ENCODE measurements around the gene SLA2.

SLA2 gene

DNA sequence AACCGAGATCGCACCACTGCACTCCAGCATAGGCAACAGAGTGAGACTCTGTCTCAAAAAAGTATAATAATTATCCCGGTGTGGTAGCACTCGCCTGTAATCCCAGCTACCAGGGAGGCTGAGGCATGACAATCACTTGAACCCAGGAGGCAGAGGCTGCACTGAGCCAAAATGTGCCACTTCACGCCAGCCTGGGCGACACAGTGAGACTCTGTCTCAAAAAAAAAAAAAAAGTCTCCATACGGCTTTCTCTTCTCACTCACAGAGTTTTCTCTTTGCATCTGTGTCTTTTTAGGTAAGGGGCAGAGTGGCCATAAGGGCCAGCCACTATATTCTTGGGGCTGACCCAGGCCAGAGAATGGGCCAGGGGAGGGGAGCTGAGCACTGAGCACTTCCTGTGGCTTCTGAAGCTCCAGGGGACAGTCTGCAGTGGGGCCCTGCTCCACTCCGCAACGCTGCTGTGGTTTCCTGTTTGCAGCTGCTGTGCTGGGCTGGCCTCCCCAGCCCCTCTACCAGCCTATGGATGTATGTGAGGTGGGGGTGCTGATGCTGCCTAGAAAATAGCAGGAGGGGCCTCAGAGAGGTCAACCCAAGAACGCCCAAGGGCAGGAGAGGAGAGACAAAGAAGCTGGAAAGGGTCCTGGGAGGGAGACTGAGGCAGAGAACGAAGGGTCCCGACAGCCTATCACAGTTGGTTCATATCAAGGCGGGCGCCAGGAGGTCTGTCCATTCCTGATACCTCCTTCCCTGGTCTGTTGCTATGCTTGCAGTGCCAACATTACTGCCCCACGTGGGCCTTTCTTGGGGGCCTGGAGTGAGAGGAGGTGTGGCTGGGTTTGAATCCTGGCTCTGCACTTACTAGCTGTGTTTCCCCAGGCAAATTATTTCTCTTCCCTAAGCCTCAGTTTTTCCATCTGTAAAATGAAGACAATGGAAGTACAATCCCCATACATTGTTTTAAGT is 16.0 kb downstream of the SLA2 start:
- no peak for DNase-seq (ENCODE audit: low read depth)
- H3K4me3 ChIP-seq (ENCODE audit: low read length), result no peak overlapping the region
- TF ChIP-seq, protein P1, sequence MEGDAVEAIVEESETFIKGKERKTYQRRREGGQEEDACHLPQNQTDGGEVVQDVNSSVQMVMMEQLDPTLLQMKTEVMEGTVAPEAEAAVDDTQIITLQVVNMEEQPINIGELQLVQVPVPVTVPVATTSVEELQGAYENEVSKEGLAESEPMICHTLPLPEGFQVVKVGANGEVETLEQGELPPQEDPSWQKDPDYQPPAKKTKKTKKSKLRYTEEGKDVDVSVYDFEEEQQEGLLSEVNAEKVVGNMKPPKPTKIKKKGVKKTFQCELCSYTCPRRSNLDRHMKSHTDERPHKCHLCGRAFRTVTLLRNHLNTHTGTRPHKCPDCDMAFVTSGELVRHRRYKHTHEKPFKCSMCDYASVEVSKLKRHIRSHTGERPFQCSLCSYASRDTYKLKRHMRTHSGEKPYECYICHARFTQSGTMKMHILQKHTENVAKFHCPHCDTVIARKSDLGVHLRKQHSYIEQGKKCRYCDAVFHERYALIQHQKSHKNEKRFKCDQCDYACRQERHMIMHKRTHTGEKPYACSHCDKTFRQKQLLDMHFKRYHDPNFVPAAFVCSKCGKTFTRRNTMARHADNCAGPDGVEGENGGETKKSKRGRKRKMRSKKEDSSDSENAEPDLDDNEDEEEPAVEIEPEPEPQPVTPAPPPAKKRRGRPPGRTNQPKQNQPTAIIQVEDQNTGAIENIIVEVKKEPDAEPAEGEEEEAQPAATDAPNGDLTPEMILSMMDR (IDR thresholded peaks at IDR 0.05; ENCODE audit: insufficient read depth, low read depth, low read length, missing control alignments), result no peak

DNA sequence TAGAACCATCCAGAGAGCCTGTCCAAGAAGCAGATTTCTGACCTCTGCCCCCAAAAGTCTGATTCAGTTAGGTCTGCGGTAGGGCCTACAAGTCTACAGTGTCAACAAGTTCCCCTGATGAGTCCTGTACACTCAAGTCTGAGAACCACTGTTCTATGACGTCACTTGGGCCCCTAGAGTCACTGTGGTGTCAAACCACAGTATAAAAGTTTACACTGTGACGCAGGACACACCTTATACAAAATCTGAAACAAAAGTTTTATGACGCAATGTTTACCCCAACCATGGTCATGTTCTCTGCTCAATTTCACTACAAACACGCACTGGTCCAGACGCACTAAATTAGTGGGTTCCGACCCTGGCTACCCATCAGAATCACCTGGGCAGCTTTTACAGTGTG is 17.9 kb downstream of the SLA2 start:
- H3K4me3 ChIP-seq (ENCODE audit: low read length), result no peak overlapping the region
- TF ChIP-seq, protein P1 (IDR thresholded peaks at IDR 0.05; ENCODE audit: insufficient read depth, low read depth, low read length, missing control alignments), result no peak
- DNase-seq (ENCODE audit: low read depth), result no peak

DNA sequence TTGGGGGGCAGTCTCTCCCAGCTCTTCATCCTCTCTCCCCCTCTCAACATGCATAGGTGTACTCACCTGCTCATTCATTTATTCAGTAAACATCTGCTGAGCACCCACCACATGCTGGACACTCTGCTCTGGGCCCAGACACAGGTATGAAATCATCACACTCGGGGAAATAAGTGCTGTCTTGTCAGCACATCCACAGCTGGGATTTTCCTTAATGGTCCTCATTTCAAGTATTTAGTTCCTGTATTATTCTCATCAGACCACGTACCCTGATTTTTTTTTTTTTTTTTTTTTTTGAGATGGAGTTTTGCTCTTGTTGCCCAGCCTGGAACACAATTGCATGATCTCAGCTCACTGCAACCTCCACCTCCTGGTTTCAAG is 21.1 kb downstream of the SLA2 start:
- TF ChIP-seq, protein P1 (IDR thresholded peaks at IDR 0.05; ENCODE audit: insufficient read depth, low read depth, low read length, missing control alignments), result no peak
- no peak for DNase-seq (ENCODE audit: low read depth)
- no peak overlapping the region for H3K4me3 ChIP-seq (ENCODE audit: low read length)

DNA sequence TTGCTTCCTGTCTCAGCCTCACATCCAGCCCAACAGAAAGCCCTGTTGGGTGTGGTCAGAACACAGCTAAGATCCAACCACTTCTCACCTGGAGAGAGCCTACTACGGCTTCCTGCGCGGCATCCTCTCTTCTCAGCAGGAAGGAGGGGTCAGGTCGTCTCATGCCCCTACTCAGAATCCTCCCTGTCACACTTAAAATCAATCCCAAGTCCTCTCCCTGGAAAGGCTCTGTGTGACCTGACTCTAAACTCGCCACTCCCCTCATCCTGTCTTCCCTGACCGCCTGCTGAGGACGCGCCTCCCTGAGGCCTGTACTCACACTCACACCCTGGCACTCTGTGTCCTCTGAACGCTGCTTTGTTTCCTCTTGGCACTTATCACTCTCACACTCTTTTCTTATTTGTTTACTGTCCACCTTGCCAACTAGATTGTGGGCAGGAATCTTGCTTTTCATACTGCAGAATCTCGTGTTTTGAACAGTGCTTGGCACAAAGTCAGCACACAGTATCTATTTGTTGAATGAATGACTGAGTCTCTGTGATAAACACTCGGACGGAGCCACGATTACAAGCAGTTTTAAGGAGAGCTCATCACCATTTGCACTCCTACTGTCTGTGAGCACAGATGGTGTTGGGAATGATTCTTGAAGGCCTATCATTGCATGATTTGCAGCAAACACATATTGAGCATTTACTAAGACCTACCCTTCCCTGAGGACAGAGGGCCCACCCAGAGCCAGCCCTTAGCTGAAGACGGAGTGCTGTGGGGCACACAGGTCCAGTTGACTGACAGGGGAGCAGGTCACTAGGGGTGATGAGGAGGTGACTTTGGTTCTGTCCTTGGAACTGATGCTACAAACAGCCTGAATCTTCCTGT is 21.7 kb downstream of the SLA2 start:
- TF ChIP-seq, protein P1 (IDR thresholded peaks at IDR 0.05; ENCODE audit: insufficient read depth, low read depth, low read length, missing control alignments), result no peak
- no peak overlapping the region for H3K4me3 ChIP-seq (ENCODE audit: low read length)
- DNase-seq (ENCODE audit: low read depth), result no peak

DNA sequence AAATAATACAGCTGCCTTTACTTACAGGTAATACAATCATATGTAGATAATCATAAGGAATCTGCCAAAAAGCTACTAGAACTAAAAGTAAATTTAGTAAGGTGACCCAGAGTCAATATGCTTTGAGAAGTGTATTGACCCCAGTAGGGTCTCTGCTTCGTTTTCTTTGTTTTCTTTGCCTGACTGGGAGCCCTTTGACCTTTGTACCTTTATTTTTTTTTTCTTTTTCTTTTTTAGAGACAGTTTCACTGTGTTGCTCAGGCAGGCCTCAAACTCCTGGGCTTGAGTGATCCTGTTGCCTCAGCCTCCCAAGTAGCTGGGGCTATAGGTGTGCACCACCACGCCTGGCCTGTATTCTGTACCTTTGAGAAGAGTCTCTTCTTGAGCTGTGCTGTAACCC is 22.6 kb downstream of the SLA2 start:
- no peak for DNase-seq (ENCODE audit: low read depth)
- H3K4me3 ChIP-seq (ENCODE audit: low read length), result no peak overlapping the region
- TF ChIP-seq, protein P1 (IDR thresholded peaks at IDR 0.05; ENCODE audit: insufficient read depth, low read depth, low read length, missing control alignments), result no peak

DNA sequence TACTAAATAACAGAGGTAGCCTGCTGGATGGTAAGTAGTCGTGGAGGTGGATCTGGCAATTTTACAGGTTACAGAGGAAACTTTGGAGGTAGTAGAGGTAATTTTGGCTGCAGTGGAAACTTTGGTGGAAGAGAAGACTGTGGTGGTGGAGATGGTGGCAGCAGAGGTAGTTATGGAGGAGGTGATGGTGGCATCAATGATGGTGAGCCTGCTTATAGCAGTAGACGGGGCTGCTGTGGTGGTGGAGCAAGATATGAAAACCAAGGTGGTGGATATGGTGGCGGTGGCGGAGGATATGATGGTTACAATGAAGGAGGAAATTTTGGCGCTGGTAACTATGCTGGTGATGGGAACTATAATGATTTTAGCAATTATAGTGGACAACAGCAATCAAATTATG is 25.1 kb downstream of the SLA2 start:
- H3K4me3 ChIP-seq (ENCODE audit: low read length), result no peak overlapping the region
- TF ChIP-seq, protein P1 (IDR thresholded peaks at IDR 0.05; ENCODE audit: insufficient read depth, low read depth, low read length, missing control alignments), result no peak
- no peak for DNase-seq (ENCODE audit: low read depth)
